ENCODE results near the gene LRRC47.
"Not testable (repeated sequence)": the region's sequence is repeated elsewhere in the genome, so short reads cannot be mapped to it uniquely, and the experiment has no call there.

Gene LRRC47

DNA sequence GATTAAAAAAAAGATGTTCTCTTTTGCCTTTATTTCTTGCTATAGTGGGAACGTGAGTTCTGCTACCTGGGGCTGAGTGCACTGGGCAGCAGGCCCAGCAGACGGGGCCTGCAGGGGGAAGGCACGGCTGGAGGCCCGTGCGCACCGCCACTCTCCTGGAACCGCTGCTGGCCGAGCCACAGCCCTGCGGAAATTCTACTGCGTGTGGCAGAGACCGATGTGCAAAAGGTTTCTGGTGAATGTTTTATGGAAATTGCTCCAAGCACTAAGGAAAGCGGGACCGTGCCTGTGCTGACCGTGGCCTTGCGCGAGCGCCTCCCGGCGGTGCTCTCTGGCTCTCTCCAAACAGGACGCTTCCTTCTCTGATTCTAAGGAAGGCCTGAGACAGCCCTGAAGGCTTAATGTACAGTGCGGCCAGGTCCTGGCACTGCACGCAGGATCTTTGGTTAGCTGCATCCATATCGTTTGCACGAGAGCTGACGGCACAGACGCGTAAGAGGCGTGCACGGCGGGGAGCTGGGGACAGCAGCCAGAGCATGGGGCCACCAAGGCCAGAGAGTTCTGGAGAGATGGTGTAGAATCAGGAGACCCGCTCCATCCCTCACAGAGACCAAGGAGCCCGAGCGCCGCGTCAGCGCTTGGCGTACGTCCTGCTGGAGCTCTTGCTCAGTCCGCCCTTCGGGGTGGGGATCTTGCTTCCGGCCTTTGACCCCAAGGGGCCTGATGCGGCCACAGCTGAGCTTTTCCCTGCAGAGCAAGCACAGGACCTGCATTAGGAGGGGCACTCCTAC lies 18.7 kb upstream of the LRRC47 start:
- DNase-seq (ENCODE audit: low read depth in 2 of 2), result no peak

DNA sequence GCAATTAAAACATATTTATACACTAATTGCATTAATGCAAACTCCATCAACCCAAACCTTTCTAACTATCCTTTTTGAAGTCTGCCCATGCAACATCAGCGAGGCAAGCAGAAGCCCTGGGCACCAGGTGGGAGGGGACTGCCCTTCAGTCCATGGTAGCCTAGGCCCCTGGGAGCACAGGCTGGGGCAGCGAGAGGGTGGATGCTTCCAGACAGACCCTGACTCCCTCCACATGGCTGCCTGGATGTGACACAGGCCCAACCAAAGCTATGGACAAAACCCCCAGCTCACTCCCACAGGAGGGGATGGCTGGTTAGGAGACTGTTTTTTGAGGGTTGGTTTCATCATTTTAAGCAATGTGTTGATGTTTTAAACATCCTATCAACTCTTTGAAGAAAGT lies 17.8 kb upstream of the LRRC47 start:
- no peak for DNase-seq (ENCODE audit: low read depth in 2 of 2)

DNA sequence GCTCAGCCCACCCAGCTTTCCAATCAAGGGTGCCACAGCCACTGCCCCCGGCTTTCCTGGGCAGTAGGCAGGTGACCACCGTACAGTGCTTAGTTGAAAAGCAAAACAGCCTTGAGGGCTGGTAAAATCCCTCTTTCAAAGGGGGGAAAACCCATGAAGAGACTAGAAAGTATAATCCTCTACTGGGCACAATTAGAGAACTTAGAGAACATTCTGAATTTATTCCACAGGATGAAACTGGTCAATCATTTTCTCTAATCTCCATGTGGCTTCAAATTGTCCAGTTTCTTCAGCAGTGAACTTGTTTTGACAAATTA lies 15.3 kb upstream of the LRRC47 start:
- DNase-seq (ENCODE audit: low read depth in 2 of 2), result no peak

DNA sequence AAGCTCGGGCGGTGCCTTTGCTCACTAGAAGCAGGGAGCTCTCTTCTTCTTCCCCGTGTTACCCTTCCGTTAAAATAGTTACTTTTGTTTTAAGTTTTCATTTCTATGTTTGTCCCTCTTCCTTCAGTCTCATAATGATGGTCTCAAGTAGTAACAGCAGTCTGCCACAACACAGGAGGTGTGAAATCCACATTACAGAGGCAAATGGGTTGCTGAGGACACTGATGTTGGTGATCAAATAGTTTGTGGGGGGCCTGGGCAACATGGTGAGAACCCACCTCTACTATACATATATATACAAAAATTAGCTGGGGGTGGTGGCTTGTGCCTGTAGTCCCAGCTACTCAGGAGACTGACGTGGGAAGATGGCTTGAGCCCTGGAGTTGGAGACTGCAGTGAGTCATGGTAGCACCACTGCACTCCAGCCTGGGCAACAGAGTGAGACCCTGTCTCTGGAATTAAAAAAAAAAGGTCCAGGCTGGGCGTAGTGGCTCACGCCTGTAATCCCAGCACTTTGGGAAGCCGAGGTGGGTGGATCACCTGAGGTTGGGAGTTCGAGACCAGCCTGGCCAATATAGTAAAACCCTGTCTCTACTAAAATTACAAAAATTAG lies 14.0 kb upstream of the LRRC47 start:
- DNase-seq (ENCODE audit: low read depth in 2 of 2), result not testable (repeated sequence)

GRCh38 chr1:3809680-3810079 lies 13.4 kb upstream of the LRRC47 start:
- no peak for DNase-seq (ENCODE audit: low read depth in 2 of 2)

DNA sequence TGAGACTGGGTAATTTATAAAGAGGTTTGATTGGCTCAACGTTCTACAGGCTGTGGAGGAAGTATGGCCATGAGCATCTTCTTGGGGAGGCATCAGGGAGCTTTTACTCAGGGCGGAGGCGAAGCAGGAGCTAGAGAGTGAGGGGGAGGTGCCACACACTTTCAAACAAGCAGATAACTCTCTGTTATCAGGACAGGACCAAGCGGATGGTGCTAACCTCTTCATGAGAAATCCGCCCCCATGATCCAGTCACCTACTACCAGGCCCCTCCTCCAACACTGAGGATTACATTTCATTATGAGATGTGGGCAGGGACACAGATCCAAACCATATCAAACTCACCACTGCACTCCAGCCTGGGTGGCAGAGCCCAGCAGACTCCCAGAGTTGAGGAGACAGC lies 11.5 kb upstream of the LRRC47 start:
- DNase-seq (ENCODE audit: low read depth in 2 of 2), result no peak

DNA sequence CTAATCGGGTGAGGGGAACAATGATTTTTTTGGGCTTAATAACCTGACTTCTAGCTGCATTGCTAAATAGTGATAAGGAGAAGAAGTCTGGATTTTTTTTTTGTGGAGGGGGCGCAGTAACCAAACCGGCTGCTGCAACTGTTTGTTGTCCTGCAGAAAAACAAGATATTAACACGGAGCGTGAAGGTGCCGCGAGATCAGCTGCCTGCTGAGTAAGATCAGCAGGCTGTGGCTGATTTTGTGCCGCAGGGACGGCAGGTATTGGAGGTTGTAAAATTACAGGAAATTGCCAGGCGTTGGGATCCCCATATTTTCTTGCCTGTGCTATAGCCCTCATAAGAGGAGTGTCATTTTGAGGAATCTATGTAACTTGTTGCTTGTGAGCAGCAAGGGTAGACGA lies 8.7 kb upstream of the LRRC47 start:
- DNase-seq (ENCODE audit: low read depth in 2 of 2), result no peak

GRCh38 chr1:3804627-3804944 lies 8.3 kb upstream of the LRRC47 start:
- not testable (repeated sequence) for DNase-seq (ENCODE audit: low read depth in 2 of 2)

DNA sequence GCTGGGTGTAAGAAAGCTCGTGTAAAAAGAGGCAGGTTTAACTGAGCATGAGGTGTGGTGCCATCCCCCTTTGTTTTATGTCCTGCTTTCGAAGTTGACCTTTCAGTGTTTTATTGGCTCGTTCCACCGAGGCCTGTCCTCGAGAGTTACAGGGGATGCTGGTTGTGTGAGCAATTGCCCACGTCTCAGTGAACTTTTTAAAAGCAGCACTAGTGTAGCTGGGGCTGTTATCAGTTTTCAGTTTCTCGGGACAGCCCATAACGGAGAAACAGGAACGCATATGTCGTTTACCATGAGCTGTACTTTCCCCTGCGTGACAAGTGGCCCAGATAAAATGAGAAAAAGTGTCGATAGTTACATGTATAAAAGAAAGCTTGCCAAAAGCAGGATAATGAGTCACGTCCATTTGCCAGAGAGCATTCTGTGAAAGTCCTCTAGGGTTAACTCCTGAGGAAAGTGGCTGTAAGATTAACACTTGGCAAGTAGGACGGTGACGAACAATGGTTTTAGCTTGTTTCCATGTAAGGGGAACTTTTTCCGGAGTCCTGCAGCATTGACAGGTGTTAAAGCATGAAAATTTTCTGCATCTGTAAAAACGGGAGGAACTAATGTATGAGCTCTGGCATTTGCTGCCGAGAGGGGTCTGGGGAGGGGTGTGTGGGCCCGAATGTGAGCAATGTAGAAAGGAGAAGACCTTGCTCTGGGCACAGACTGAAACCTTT lies 7.8 kb upstream of the LRRC47 start:
- DNase-seq (ENCODE audit: low read depth in 2 of 2), result no peak

DNA sequence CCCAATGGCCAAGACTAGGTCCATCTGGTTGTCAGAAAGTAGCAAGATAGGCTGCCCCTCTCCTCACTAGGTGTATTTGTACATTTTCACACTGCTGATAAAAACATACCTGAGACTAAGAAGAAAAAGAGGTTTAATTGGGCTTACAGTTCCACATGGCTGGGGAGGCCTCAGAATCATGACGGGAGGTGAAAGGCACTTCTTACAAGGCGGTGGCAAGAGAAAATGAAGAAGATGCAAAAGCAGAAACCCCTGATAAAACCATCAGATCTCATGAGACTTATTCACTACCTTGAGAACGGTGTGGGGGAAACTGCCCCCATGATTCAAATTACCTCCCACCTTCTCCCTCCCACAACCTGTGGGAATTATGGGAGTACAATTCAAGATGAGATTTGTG lies 4.5 kb upstream of the LRRC47 start:
- not testable (repeated sequence) for DNase-seq (ENCODE audit: low read depth in 2 of 2)

DNA sequence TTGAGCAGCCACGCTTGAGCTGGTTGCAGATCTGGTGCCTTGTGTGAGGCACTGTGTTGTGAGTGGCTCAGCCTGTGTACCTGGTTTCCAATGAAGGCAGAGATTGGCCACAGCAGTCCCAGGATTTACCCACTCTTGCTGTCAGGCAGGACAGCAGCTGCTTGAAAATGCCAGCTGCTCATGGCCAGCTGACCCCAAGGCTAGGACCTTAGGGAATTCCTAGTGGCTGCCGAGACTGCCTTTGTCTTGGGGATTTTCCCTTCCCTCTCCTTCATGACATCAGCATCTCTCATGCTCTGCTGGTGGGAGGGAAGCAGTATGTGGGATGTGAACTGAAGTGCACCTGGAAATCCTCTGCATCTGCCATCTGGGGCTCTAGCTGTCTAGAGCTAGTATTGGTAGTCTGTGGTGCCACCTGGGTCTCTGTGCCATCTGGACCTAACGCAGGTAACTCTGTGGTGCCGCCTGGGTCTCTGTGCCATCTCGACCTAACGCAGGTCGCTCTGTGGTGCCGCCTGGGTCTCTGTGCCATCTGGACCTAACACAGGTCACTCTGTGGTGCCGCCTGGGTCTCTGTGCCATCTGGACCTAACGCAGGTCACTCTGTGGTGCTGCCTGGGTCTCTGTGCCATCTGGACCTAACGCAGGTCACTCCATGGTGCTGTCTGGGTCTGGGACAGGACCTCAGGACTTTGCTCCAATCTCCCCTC lies 3.8 kb upstream of the LRRC47 start:
- DNase-seq (ENCODE audit: low read depth in 2 of 2), result no peak

- no peak for DNase-seq (ENCODE audit: low read depth in 2 of 2)
Observed at GRCh38 chr1:3795453-3796214, 664 bp downstream of the LRRC47 start.

DNA sequence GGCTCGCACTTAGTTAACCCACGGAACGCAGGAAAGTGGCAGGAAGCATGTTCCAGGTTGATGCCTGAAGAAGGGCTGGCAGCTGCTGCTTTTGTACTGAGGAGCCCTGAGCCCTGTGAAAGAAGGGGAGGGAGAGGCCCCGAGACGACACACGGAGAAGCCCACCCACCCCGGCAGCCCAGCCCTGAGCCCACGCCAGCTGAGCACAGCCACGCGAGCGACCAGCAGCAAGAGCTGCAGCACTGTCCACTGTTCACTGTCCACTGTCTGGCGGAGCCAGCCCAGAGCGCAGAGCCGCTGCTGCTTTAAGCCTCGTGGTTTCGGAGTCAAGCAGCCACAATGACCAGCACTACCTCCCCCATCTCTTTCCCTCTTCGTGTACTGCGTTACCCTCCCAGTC lies 5.3 kb downstream of the LRRC47 start:
- DNase-seq (ENCODE audit: low read depth in 2 of 2), result no peak

- DNase-seq (ENCODE audit: low read depth in 2 of 2), result no peak
Observed at GRCh38 chr1:3790500-3790923, 5.8 kb downstream of the LRRC47 start.

- no peak for DNase-seq (ENCODE audit: low read depth in 2 of 2)
Observed at GRCh38 chr1:3789421-3790300, 6.6 kb downstream of the LRRC47 start.

DNA sequence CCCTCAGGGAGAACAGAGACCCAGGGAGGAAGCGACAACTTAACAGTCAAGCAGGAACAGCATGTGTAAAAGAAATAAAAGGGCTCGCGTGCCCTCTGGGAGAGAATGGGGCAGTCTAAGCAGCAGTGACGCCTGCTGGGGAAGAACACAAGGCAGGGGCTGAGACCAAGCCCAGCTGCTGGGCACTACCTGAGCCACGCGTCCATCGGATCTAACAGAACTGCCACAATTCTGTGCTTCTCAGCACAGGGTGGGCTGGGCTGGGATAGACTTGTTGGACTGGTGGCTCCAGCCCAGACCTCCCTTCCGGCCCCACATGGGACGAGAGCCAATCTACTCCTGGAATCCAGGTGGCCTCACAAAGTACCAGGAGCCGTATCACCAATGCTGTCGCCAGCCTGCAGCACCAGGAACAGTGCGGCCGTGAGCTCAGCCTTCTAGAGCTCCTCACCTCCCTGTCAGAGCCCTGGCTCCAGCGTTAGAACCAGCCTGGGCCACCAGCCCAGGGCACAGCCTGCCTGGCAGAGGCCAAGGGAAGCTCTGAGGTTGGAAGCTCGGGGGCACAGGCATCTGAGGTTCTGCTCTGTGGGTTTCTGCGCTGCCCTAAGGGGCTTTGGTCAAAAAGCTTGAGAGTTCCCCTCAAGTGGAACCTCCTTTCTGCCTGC lies 7.4 kb downstream of the LRRC47 start:
- DNase-seq (ENCODE audit: low read depth in 2 of 2), result no peak

GRCh38 chr1:3787745-3788605 lies 8.3 kb downstream of the LRRC47 start:
- DNase-seq (ENCODE audit: low read depth in 2 of 2), result no peak

DNA sequence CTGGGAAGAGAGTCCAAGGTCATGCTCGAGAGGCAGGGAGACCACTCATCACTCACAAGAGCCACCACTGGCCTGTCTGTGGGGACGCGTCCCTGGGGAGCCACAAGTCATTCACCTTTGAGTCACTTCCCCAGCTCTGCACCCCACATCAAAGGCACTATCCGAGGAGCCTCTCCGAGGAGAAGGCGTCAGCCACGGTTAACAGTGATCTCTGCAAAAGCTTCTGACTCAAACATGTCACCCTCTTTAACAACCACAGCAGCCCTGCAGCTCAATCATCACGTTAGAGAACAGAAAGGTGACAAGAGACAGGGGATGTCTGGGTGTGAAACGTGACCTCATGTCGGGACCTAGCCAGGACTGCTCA lies 9.0 kb downstream of the LRRC47 start:
- DNase-seq (ENCODE audit: low read depth in 2 of 2), result peak in 1 of 2 experiments; percentile 26

All from stimulated activated CD4-positive, alpha-beta T cell treated with anti-CD3 and anti-CD28 coated beads, Interleukin-12 subunit alpha, Interleukin-12 subunit beta, amount 100 ng/mL, for 24 hours (primary cell).